Adrenal gland (tissue), 12 donors: Measurements from ENCODE around the gene HOXD10. TPM values are rescaled to one million over a fixed set of nuclear protein-coding genes. Genes with fewer than 3 reads are reported as not detected.

Experiments used
- DNase-seq, 7 donors: peaks; one replicate each; pipeline ENCODE4 v3.0.0-alpha.2; 2019 to 2020
- H3K27ac ChIP-seq, 5 donors: fragments of 200-600 bp; sonication (generic) in 4 of 5; 1 replicate in 3 of 5; 2 replicates in 2 of 5; pipeline versions ENCODE4 v1.5.1 to v1.8.0; 2016 to 2020; ENCODE audit warnings: mild to moderate bottlenecking in 1 of 5
- H3K27me3 ChIP-seq: fragments of 200-600 bp; 2 replicates; pipeline ENCODE4 v1.8.0; 2021
- H3K36me3 ChIP-seq, 2 donors: fragments of 200-600 bp; replicated peaks in 1 of 2; 1 replicate in 1 of 2; 2 replicates in 1 of 2; pipeline versions ENCODE4 v1.5.1 to v1.8.0; 2018 to 2022
- H3K4me1 ChIP-seq, 2 donors: fragments of 200-600 bp; replicated peaks in 1 of 2; 1 replicate in 1 of 2; 2 replicates in 1 of 2; pipeline versions ENCODE4 v1.5.1 to v1.8.0; 2018 to 2021
- H3K4me3 ChIP-seq, 4 donors: fragments of 200-600 bp; sonication (generic) in 3 of 4; one replicate each; pipeline ENCODE4 v1.5.1; 2016 to 2018
- H3K9me3 ChIP-seq, 3 donors: fragments of 200-600 bp; sonication (generic) in 1 of 3; replicated peaks in 1 of 3; 1 replicate in 2 of 3; 2 replicates in 1 of 3; pipeline versions ENCODE4 v1.5.1 to v1.8.0; 2016 to 2021
- CTCF ChIP-seq, 6 experiments: fragments of 450-650 bp in 4 of 6; fragments of 200-600 bp in 2 of 6; sonication (generic) in 1 of 6; IDR thresholded peaks; 1 replicate in 5 of 6; 2 replicates in 1 of 6; pipeline versions ENCODE4 v1.5.1 to v1.8.0; 2016 to 2021; ENCODE audit warnings: antibody characterized with exemption in 6 of 6, mild to moderate bottlenecking in 2 of 6, moderate library complexity in 1 of 6
- POLR2A ChIP-seq, 2 donors: fragments of 450-650 bp; IDR thresholded peaks; one replicate each; pipeline ENCODE4 v1.6.1; 2017; ENCODE audit warnings: antibody characterized with exemption in 2 of 2, mild to moderate bottlenecking in 2 of 2, moderate library complexity in 1 of 2
- WGBS, 4 donors: extraction: QIAGEN DNeasy Blood & Tissue Kit in 2 of 4; methylation state at CpG; one replicate each; pipeline versions ENCODE4 v1.1.5 to v1.1.7; 2013 to 2017; 5-methylcytosine and 5-hydroxymethylcytosine counted together
- intact Hi-C, 2 donors: fragments of 100-400 bp; cut with DNase I; formaldehyde crosslinking; loops; one replicate each; pipeline versions ENCODE4 v1.14.1 to v1.15.0; 2022 to 2023
- polyA plus RNA-seq, 3 donors: library from polyadenylated mRNA; stranded (reverse); fragments of 200-250 nt in 2 of 3; fragments of 350-450 nt in 1 of 3; fragmentation: Illumina TruSeq in 1 of 3; extraction: RNeasy Lipid Tissue Mini Kit (QIAGEN cat#74804) in 1 of 3; gene quantifications; one replicate each; pipeline ENCODE4 v1.2.3, GENCODE V29; 2013 to 2014
- total RNA-seq, 9 donors: library from RNA; depleted of rRNA in 4 of 9; stranded (reverse); fragments of >200 nt in 4 of 9; fragments of 120-200 nt in 1 of 9; fragmentation: NEBNext Ultra II Directional in 1 of 9; extraction: Animal tissue kit (Norgen Biotek cat#: 25700) in 1 of 9; gene quantifications; one replicate each; pipeline versions ENCODE4 v1.1.0 to v1.2.4, GENCODE V29; 2013 to 2023
- donor health status: healthy with polysubstance abuse.
- donor health status: Bipolar disorder and iron deficiency.
- donor health status: DM: yes; HTN: yes; CAD: no.
- donor health status: DM: no; HTN: no; CAD: no.
- donor health status: DM: no; HTN: no; CAD: no.
- donor health status: DM: yes; HTN: yes; CAD: no.

HOXD10 gene
- total and polyA plus RNA-seq, 12 donors: 0.11 to 0.33 (median 0.18) TPM; not detected in 8

GRCh38 chr2:176111846-176112374 lies 4.7 kb upstream of the HOXD10 start:
- DNase-seq: no peak

GRCh38 chr2:176112375-176113302 lies 3.9 kb upstream of the HOXD10 start:
- no peak for TF ChIP-seq POLR2A (IDR thresholded peaks at IDR 0.05)
- TF ChIP-seq CTCF (IDR thresholded peaks at IDR 0.05): no peak
- no peaks in the 10 kb centered on the region for H3K4me1 ChIP-seq

More at GRCh38 chr2:176111846-176112374, 4.7 kb upstream of the HOXD10 start:
- Histone ChIP-seq H3K36me3 (no peaks in the 10 kb centered on the region), H3K4me3 (no peak overlapping the region), H3K27me3 (peaks cover 98% of the 10 kb centered on the region), H3K9me3 (no peaks in the 10 kb centered on the region), H3K4me1 (peaks cover 0 to 3% of the 10 kb centered on the region in 2 donors), H3K27ac (no peak overlapping the region)
- TF ChIP-seq POLR2A (IDR thresholded peaks at IDR 0.05): no peak
- TF ChIP-seq CTCF (IDR thresholded peaks at IDR 0.05): no peak
- 23 to 42% (median 36%) methylated on average over 16 to 29 of the region's 29 CpGs for WGBS, 4 donors
- intact Hi-C loops: no loop called here

GRCh38 chr2:176114120-176114929 lies 2.3 kb upstream of the HOXD10 start:
- WGBS, 4 donors: 50 to 55% (median 51%) methylated on average over 26 of the region's 26 CpGs
- no peak overlapping the region for H3K4me3 ChIP-seq
- no peaks in the 10 kb centered on the region for H3K36me3 ChIP-seq
- H3K9me3 ChIP-seq: no peaks in the 10 kb centered on the region
- no peak overlapping the region for H3K27ac ChIP-seq
- peaks cover 100% of the 10 kb centered on the region for H3K27me3 ChIP-seq
- no peaks in the 10 kb centered on the region for H3K4me1 ChIP-seq
- intact Hi-C loops: no loop called here
- no peak for TF ChIP-seq POLR2A (IDR thresholded peaks at IDR 0.05)
- TF ChIP-seq CTCF (IDR thresholded peaks at IDR 0.05): no peak
- DNase-seq: peak in 1 of 7 donors; percentile 13

More at GRCh38 chr2:176112375-176113302, 3.9 kb upstream of the HOXD10 start:
- intact Hi-C loops: no loop called here
- 35 to 46% (median 42%) methylated on average over 25 to 40 of the region's 40 CpGs for WGBS, 4 donors
- peaks cover 100% of the 10 kb centered on the region for H3K27me3 ChIP-seq
- no peaks in the 10 kb centered on the region for H3K9me3 ChIP-seq
- H3K36me3 ChIP-seq: no peaks in the 10 kb centered on the region
- no peak overlapping the region for H3K27ac ChIP-seq
- no peak overlapping the region for H3K4me3 ChIP-seq
- no peak for DNase-seq
